Measurements from ENCODE around the gene DNTTIP2.

GRCh38 chr1:93908394-93909145 is 29.6 kb upstream of the DNTTIP2 start:
- TF ChIP-seq CTCF (IDR thresholded peaks at IDR 0.05 in 2 of 3, conservative IDR thresholded peaks at IDR 0.05 in 1 of 3; ENCODE audit: insufficient read depth in 2 of 3, low read depth in 1 of 3, low read length in 3 of 3): no peak
- TF ChIP-seq ZNF174 (CRISPR knock-in tag; IDR thresholded peaks at IDR 0.05): no peak
- TF ChIP-seq CHD7 (IDR thresholded peaks at IDR 0.05; ENCODE audit: low read depth, low read length): no peak
- TF ChIP-seq RBM22 (IDR thresholded peaks at IDR 0.05; ENCODE audit: low read depth, low read length, poor library complexity, severe bottlenecking): no peak
- no peak for TF ChIP-seq ETV6 (IDR thresholded peaks at IDR 0.05; ENCODE audit: borderline replicate concordance in 1 of 2, low read depth in 2 of 2, low read length in 1 of 2)
- no peak for TF ChIP-seq ETV6 (CRISPR knock-in tag; IDR thresholded peaks at IDR 0.05; ENCODE audit: borderline replicate concordance)
- TF ChIP-seq CHD4 (IDR thresholded peaks at IDR 0.05; ENCODE audit: insufficient read depth, insufficient replicate concordance, low read depth, low read length, poor library complexity, severe bottlenecking): no peak

Data from K562 (cell line).